ENCODE data around the gene TMEM132E.

Gene TMEM132E

GRCh38 chr17:34665819-34666763, 86.7 kb downstream of the TMEM132E start:
- DNase-seq: peak; percentile 88

- no peak for DNase-seq
Observed at GRCh38 chr17:34667656-34668055, 88.3 kb downstream of the TMEM132E start.

- no peak for DNase-seq
Observed at GRCh38 chr17:34668206-34668605, 88.8 kb downstream of the TMEM132E start.

GRCh38 chr17:34669511-34669910, 90.1 kb downstream of the TMEM132E start:
- no peak for DNase-seq

- DNase-seq: no peak
Observed at GRCh38 chr17:34670618-34671017, 91.2 kb downstream of the TMEM132E start.

- no peak for DNase-seq
Observed at GRCh38 chr17:34671191-34671590, 91.8 kb downstream of the TMEM132E start.

GRCh38 chr17:34672176-34672785, 92.9 kb downstream of the TMEM132E start:
- DNase-seq: no peak

- peak; percentile 81 for DNase-seq
Observed at GRCh38 chr17:34673516-34673915, 94.1 kb downstream of the TMEM132E start.

- DNase-seq: peak; percentile 67
Observed at GRCh38 chr17:34673995-34674890, 94.9 kb downstream of the TMEM132E start.

GRCh38 chr17:34675143-34675542, 95.8 kb downstream of the TMEM132E start:
- no peak for DNase-seq

- no peak for DNase-seq
Observed at GRCh38 chr17:34675605-34676004, 96.2 kb downstream of the TMEM132E start.

GRCh38 chr17:34680151-34680550, 100.8 kb downstream of the TMEM132E start:
- DNase-seq: no peak

GRCh38 chr17:34682305-34682704, 102.9 kb downstream of the TMEM132E start:
- no peak for DNase-seq

- no peak for DNase-seq
Observed at GRCh38 chr17:34683390-34683789, 104.0 kb downstream of the TMEM132E start.
